A549 (cell line): ENCODE measurements around the gene SPAG7. TPM values are rescaled to one million over a fixed set of nuclear protein-coding genes. Genes with fewer than 3 reads are reported as not detected.

Experiments
- ATAC-seq, 2 experiments: fragments of 200-7000 bp in 1 of 2; fragments of >200 bp in 1 of 2; cut with Nextera tagmentation in 1 of 2; cut with Tn5 transposase in 1 of 2; 3 replicates each; pipeline versions ENCODE4 v1.8.0 to v1.9.1; 2018 to 2020; ENCODE audit warnings: mild to moderate bottlenecking in 1 of 2, moderate library complexity in 1 of 2
- CTCF ChIA-PET: fragments of 300-600 bp; sonication (Branson Sonifier 250); formaldehyde crosslinking; extraction: SDS; loops from one replicate; lab custom pipeline; 2021; ENCODE audit warnings: antibody characterized with exemption, inconsistent platforms; lab: Yijun Ruan, JAX
- POLR2A ChIA-PET: fragments of 350-600 bp; formaldehyde crosslinking; extraction: SDS; loops from one replicate; lab custom pipeline; 2021; ENCODE audit warnings: antibody characterized with exemption, inconsistent platforms; lab: Yijun Ruan, JAX
- DNase-seq, 2 experiments: peaks; one replicate each; pipeline versions ENCODE4 v3.0.0 to v3.0.0-alpha.2; 2011 to 2016; ENCODE audit warnings: low read depth in 1 of 2, low spot score in 1 of 2
- FAIRE-seq: peaks from 2 replicates; lab custom pipeline; 2011; peaks lifted over from hg19 to GRCh38; lab: Jason Lieb, UNC
- H3K27ac ChIP-seq, 2 experiments: fragments of >200 bp; sonication (Bioruptor Twin); formaldehyde crosslinking; 3 replicates each; pipeline ENCODE4 v1.5.1; 2016 to 2017
- H3K4me1 ChIP-seq: fragments of >200 bp; sonication (Bioruptor Twin); formaldehyde crosslinking; 3 replicates; pipeline ENCODE4 v1.6.1; 2016
- H3K4me2 ChIP-seq: fragments of >200 bp; sonication (Bioruptor Twin); formaldehyde crosslinking; 3 replicates; pipeline ENCODE4 v1.6.1; 2016
- H3K4me3 ChIP-seq: fragments of >200 bp; sonication (Bioruptor Twin); formaldehyde crosslinking; 3 replicates; pipeline ENCODE4 v1.5.1; 2016
- H3K9me3 ChIP-seq: fragments of >200 bp; sonication (Bioruptor Twin); formaldehyde crosslinking; 3 replicates; pipeline ENCODE4 v1.6.1; 2016
- CBX2 ChIP-seq: fragments of 200-600 bp; sonication (generic); IDR thresholded peaks from 2 replicates; pipeline ENCODE4 v1.6.1; 2016; ENCODE audit warnings: low read depth, mild to moderate bottlenecking, borderline replicate concordance
- CEBPB ChIP-seq, 2 experiments: fragments of >200 bp in 1 of 2; sonication (Bioruptor Twin) in 1 of 2; formaldehyde crosslinking in 1 of 2; IDR thresholded peaks; 2 replicates each; pipeline ENCODE4 v1.6.1; 2012 to 2016
- EP300 ChIP-seq, 2 experiments: fragments of >200 bp; sonication (Bioruptor Twin); formaldehyde crosslinking; IDR thresholded peaks; 2 replicates in 1 of 2; 3 replicates in 1 of 2; pipeline ENCODE4 v1.6.1; 2016 to 2017
- ESRRA ChIP-seq: fragments of 150-350 bp; IDR thresholded peaks from 2 replicates; pipeline ENCODE4 v1.6.1; 2014; ENCODE audit warnings: mild to moderate bottlenecking, low read length, borderline replicate concordance
- FOSL2 ChIP-seq, 2 experiments: fragments of 450-650 bp in 1 of 2; fragments of >200 bp in 1 of 2; sonication (Bioruptor Twin) in 1 of 2; formaldehyde crosslinking; IDR thresholded peaks; 2 replicates each; pipeline versions ENCODE4 v1.5.0 to v1.6.1; 2016 to 2020; ENCODE audit warnings: mild to moderate bottlenecking in 1 of 2, moderate library complexity in 1 of 2
- HOXB5 ChIP-seq: fragments of 250-450 bp; sonication (Bioruptor Pico); IDR thresholded peaks from 2 replicates; pipeline ENCODE4 v1.5.0; 2020; ENCODE audit warnings: mild to moderate bottlenecking, moderate library complexity
- JUN ChIP-seq, 2 experiments: fragments of >200 bp; sonication (Bioruptor Twin); formaldehyde crosslinking; IDR thresholded peaks; 2 replicates in 1 of 2; 3 replicates in 1 of 2; pipeline ENCODE4 v1.6.1; 2016 to 2017
- JUNB ChIP-seq: fragments of >200 bp; sonication (Bioruptor Twin); formaldehyde crosslinking; IDR thresholded peaks from 2 replicates; pipeline ENCODE4 v1.6.1; 2016
- MAFK ChIP-seq: fragments of 450-650 bp; IDR thresholded peaks from 2 replicates; pipeline ENCODE4 v1.6.1; 2014; ENCODE audit not compliant: partially characterized antibody
- NFE2L2 ChIP-seq: fragments of 150-350 bp; conservative IDR thresholded peaks from 2 replicates; pipeline ENCODE4 v1.6.1; 2014; ENCODE audit warnings: low read length
- POLR2A ChIP-seq: IDR thresholded peaks from 2 replicates; pipeline ENCODE4 v1.6.1; 2012; ENCODE audit warnings: mild to moderate bottlenecking, low read length
- SMC3 ChIP-seq: fragments of >200 bp; sonication (Bioruptor Twin); formaldehyde crosslinking; IDR thresholded peaks from 3 replicates; pipeline ENCODE4 v1.6.1; 2018; ENCODE audit warnings: inconsistent platforms
- TFCP2L1 ChIP-seq: fragments of 250-450 bp; sonication (Bioruptor Pico); IDR thresholded peaks from 2 replicates; pipeline ENCODE4 v1.5.0; 2021; ENCODE audit warnings: mild to moderate bottlenecking
- ZC3H11A ChIP-seq: fragments of 450-650 bp; IDR thresholded peaks from 2 replicates; pipeline ENCODE4 v1.6.1; 2014; ENCODE audit warnings: antibody characterized with exemption, mild to moderate bottlenecking
- ZFP36 ChIP-seq: fragments of 450-650 bp; IDR thresholded peaks from 2 replicates; pipeline ENCODE4 v1.6.1; 2014; ENCODE audit warnings: borderline replicate concordance; ENCODE audit not compliant: partially characterized antibody
- WGBS: methylation state at CpG from one replicate; pipeline ENCODE4 v1.1.6; 2017; ENCODE audit errors: missing lambda C conversion rate; 5-methylcytosine and 5-hydroxymethylcytosine counted together
- polyA plus RNA-seq, 4 experiments: library from polyadenylated mRNA; depleted of rRNA in 3 of 4; stranded (reverse); fragments of >200 nt; fragmentation: RNase III in 1 of 4; extraction: RNeasy Plus Mini Kit Qiagen cat#74134 plus additional on column Dnase treatment in 1 of 4; gene quantifications; 2 replicates in 3 of 4; 3 replicates in 1 of 4; pipeline ENCODE4 v1.2.3, GENCODE V29; 2011 to 2017
- TF ChIP-seq, protein P1 (sequence below): IDR thresholded peaks from 2 replicates; pipeline ENCODE4 v1.6.1; 2012; ENCODE audit warnings: low read depth, borderline replicate concordance
- TF ChIP-seq, protein P2 (sequence below): IDR thresholded peaks from 2 replicates; pipeline ENCODE4 v1.6.1; 2012
- TF ChIP-seq, protein P3 (sequence below): IDR thresholded peaks from 2 replicates; pipeline ENCODE4 v1.6.1; 2012
- TF ChIP-seq, protein P4 (sequence below): fragments of >200 bp; sonication (Bioruptor Twin); formaldehyde crosslinking; IDR thresholded peaks from 3 replicates; pipeline ENCODE4 v1.5.1; 2016
- TF ChIP-seq, protein P5 (sequence below): fragments of 200-600 bp; sonication (generic); IDR thresholded peaks from 2 replicates; pipeline ENCODE4 v1.6.1; 2016; ENCODE audit warnings: antibody characterized with exemption, mild to moderate bottlenecking, moderate library complexity
- TF ChIP-seq, protein P6 (sequence below): fragments of 150-350 bp; IDR thresholded peaks from 2 replicates; pipeline ENCODE4 v1.6.1; 2014; ENCODE audit warnings: low read depth, mild to moderate bottlenecking, low read length

Gene SPAG7
- polyA plus RNA-seq, 2 of the 4 experiments (the other 2 are of a cell fraction), result 94.9 to 102 TPM

DNA sequence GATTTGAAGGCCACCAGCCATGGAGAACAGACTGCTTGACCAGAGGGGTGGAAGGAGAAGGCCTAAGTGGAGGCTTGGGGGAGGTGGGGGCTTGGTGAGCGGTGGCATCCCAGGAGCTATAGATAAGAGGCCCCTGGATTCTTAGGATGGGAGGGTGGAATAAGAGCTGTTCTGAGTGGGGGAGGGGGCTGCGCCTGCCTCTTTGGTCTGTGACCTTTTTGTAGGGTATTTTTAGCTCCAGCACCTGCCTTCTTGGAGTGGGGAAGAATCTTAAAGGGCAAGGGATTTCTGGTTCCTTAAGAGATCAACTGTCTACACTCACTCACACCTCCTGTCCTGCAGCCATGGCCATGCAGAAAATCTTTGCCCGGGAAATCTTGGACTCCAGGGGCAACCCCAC is 16.1 kb downstream of the SPAG7 start:
- POLR2A ChIA-PET, result interaction anchor here (1.0 to 4.9 kb wide), 3 partner anchors 12 to 19 kb away, joined by 3 to 78 read pairs (median 68); partner anchors contain the start of genes RNF167, SLC25A11 and SPAG7
- WGBS, result 71% methylated on average over 3 of the region's 3 CpGs
- no peaks in the 10 kb centered on the region for H3K9me3 ChIP-seq
- H3K4me2 ChIP-seq, result peak overlapping the region; percentile 99
- ATAC-seq (no peak), DNase-seq (no peak), FAIRE-seq (no peak)
- CTCF ChIA-PET, result interaction anchor here (1.1 to 7.1 kb wide), 7 partner anchors 14 to 110 kb away, joined by 4 to 63 read pairs (median 7); partner anchors contain the start of genes CAMTA2 and SPAG7
- H3K27ac ChIP-seq, result peak overlapping the region; percentile 99
- TF ChIP-seq MAFK (no peak), ZC3H11A (no peak), NFE2L2 (no peak)
- TF ChIP-seq, protein P1, sequence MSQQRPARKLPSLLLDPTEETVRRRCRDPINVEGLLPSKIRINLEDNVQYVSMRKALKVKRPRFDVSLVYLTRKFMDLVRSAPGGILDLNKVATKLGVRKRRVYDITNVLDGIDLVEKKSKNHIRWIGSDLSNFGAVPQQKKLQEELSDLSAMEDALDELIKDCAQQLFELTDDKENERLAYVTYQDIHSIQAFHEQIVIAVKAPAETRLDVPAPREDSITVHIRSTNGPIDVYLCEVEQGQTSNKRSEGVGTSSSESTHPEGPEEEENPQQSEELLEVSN, result no peak
- TF ChIP-seq, protein P2, sequence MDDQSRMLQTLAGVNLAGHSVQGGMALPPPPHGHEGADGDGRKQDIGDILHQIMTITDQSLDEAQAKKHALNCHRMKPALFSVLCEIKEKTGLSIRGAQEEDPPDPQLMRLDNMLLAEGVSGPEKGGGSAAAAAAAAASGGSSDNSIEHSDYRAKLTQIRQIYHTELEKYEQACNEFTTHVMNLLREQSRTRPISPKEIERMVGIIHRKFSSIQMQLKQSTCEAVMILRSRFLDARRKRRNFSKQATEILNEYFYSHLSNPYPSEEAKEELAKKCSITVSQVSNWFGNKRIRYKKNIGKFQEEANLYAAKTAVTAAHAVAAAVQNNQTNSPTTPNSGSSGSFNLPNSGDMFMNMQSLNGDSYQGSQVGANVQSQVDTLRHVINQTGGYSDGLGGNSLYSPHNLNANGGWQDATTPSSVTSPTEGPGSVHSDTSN, result no peak
- H3K4me3 ChIP-seq, result peak overlapping the region; percentile 98
- H3K4me1 ChIP-seq, result peaks cover 28% of the 10 kb centered on the region

DNA sequence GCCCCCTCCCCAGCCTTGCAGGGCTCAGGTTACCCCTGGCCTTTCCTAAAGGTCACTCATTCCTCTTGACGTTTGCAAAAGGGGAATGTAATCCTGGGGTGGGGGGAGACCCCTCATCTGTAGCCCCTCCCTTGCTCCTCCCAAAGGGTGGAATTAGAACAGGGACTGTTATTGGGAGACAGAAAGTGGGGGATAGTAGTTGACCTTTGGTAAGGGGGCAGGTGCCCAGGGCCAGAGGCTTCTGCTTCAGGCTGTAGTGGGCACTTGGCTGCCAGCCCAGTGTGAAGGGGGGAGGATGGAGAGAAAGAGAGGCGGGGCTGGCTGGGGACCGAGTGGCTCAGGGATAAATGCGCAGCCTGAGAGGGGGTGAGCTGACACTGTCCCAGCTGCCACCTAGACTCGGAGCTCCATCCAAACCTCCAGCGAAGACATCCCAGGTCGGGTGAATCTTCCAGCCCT is 16.8 kb downstream of the SPAG7 start, which contains the start of gene ENO3:
Gene ENO3, plus strand, starts transcription at position 374 of the 459 bp plus-strand sequence. CDS start 711 bp downstream, outside the sequence.
- H3K4me3 ChIP-seq, result peak within 1 kb of the TSS; percentile 98
- DNase-seq (peak in 1 of 2 experiments; percentile 40), ATAC-seq (no peak), FAIRE-seq (no peak)
- 11% methylated on average over 7 of the region's 7 CpGs for WGBS
- peak within 1 kb of the TSS; percentile 99 for H3K27ac ChIP-seq
- H3K4me1 ChIP-seq, result peaks cover 35% of the 10 kb centered on the region
- no peaks in the 10 kb centered on the region for H3K9me3 ChIP-seq
- TF ChIP-seq CBX2, result no peak
- TF ChIP-seq CEBPB (IDR thresholded peaks at IDR 0.05), result peak in 1 of 2 experiments; percentile 7; a peak in 1 of 4 replicates
- peak; percentile 69 for TF ChIP-seq POLR2A
- no peak for TF ChIP-seq ZFP36
- TF ChIP-seq, protein P3, sequence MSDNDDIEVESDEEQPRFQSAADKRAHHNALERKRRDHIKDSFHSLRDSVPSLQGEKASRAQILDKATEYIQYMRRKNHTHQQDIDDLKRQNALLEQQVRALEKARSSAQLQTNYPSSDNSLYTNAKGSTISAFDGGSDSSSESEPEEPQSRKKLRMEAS, result peak; percentile 57
- TF ChIP-seq EP300 (IDR thresholded peaks at IDR 0.05), result 0 out of 5 replicates have a peak, but pooled peaks of 1 of the 2 experiments have one; percentile 11
- POLR2A ChIA-PET, result interaction anchor here (4.4 to 4.9 kb wide), 2 partner anchors 11 to 15 kb away, joined by 68 to 78 read pairs; partner anchors contain the start of genes RNF167, SLC25A11 and SPAG7
- H3K4me2 ChIP-seq, result peak within 1 kb of the TSS; percentile 99
- CTCF ChIA-PET, result interaction anchor here (1.1 to 7.1 kb wide), 6 partner anchors 14 to 42 kb away, joined by 4 to 63 read pairs (median 7); partner anchors contain the start of genes CAMTA2 and SPAG7

DNA sequence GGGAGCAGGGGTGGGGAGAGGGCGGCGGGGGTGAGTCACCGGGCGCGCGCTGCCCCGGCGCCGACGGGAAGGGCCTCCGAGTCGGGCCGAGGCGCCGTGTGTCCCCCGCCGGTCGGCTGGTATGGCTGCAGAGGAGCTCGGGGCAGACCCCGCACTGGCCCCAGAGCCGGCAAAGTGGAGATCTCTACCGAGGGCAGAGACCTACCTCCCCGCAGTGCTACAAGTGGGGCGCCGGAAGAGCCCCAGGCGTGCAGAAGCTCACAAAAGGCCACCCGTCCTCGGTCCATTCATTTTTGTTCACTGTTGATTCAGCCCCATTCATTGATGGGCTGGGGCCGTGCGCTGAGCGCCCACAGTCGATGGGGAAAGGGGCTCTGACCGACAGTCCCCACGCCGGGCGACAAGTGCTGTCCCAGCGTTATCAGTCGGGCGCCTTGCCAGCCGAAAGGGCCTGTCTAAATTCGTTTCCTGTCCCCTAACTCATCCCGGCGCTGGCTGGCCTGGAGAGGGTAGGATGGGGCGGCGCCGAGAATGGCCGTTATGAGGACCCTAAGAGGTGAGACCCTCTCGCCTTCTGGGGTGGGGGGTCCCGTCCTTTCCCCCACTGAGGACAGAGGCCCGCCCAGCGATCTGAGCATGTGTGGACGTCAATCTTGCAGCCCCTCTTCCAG is 17.4 kb downstream of the SPAG7 start:
- Histone ChIP-seq H3K4me1 (peaks cover 41% of the 10 kb centered on the region), H3K4me2 (peak overlapping the region; percentile 99), H3K9me3 (no peaks in the 10 kb centered on the region), H3K27ac (peak overlapping the region; percentile 99), H3K4me3 (peak overlapping the region; percentile 98)
- FAIRE-seq (no peak), ATAC-seq (peak; percentile 36 to 39), DNase-seq (peak; percentile 36 to 57)
- POLR2A ChIA-PET, result interaction anchor here (4.4 to 4.9 kb wide), 2 partner anchors 10 to 16 kb away, joined by 68 to 78 read pairs; partner anchors contain the start of genes RNF167, SLC25A11 and SPAG7
- CTCF ChIA-PET, result interaction anchor here (1.1 to 7.1 kb wide), 5 partner anchors 15 to 41 kb away, joined by 3 to 63 read pairs (median 7); partner anchors contain the start of gene SPAG7
- WGBS, result 1% methylated on average over 32 of the region's 52 CpGs
- TF ChIP-seq HOXB5, result no peak
- TF ChIP-seq, protein P4, sequence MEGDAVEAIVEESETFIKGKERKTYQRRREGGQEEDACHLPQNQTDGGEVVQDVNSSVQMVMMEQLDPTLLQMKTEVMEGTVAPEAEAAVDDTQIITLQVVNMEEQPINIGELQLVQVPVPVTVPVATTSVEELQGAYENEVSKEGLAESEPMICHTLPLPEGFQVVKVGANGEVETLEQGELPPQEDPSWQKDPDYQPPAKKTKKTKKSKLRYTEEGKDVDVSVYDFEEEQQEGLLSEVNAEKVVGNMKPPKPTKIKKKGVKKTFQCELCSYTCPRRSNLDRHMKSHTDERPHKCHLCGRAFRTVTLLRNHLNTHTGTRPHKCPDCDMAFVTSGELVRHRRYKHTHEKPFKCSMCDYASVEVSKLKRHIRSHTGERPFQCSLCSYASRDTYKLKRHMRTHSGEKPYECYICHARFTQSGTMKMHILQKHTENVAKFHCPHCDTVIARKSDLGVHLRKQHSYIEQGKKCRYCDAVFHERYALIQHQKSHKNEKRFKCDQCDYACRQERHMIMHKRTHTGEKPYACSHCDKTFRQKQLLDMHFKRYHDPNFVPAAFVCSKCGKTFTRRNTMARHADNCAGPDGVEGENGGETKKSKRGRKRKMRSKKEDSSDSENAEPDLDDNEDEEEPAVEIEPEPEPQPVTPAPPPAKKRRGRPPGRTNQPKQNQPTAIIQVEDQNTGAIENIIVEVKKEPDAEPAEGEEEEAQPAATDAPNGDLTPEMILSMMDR, result no peak
- TF ChIP-seq FOSL2 (IDR thresholded peaks at IDR 0.05), result peak; percentile 69
- TF ChIP-seq FOSL2 (CRISPR knock-in tag; IDR thresholded peaks at IDR 0.05), result peak; percentile 64
- TF ChIP-seq SMC3, result peak; percentile 3; the same call in 1 of the 3 replicates
- TF ChIP-seq, protein P3, result 0 out of 2 replicates have a peak, but pooled peaks have one; percentile 12
- no peak for TF ChIP-seq ESRRA
- TF ChIP-seq POLR2A, result peak; percentile 31
- TF ChIP-seq JUN (IDR thresholded peaks at IDR 0.05), result peak; percentile 64 to 95; a peak in 3 of 5 replicates
- peak; percentile 49 for TF ChIP-seq JUNB
- TF ChIP-seq TFCP2L1 (CRISPR knock-in tag), result 0 out of 2 replicates have a peak, but pooled peaks have one; percentile 62
- TF ChIP-seq, protein P5, sequence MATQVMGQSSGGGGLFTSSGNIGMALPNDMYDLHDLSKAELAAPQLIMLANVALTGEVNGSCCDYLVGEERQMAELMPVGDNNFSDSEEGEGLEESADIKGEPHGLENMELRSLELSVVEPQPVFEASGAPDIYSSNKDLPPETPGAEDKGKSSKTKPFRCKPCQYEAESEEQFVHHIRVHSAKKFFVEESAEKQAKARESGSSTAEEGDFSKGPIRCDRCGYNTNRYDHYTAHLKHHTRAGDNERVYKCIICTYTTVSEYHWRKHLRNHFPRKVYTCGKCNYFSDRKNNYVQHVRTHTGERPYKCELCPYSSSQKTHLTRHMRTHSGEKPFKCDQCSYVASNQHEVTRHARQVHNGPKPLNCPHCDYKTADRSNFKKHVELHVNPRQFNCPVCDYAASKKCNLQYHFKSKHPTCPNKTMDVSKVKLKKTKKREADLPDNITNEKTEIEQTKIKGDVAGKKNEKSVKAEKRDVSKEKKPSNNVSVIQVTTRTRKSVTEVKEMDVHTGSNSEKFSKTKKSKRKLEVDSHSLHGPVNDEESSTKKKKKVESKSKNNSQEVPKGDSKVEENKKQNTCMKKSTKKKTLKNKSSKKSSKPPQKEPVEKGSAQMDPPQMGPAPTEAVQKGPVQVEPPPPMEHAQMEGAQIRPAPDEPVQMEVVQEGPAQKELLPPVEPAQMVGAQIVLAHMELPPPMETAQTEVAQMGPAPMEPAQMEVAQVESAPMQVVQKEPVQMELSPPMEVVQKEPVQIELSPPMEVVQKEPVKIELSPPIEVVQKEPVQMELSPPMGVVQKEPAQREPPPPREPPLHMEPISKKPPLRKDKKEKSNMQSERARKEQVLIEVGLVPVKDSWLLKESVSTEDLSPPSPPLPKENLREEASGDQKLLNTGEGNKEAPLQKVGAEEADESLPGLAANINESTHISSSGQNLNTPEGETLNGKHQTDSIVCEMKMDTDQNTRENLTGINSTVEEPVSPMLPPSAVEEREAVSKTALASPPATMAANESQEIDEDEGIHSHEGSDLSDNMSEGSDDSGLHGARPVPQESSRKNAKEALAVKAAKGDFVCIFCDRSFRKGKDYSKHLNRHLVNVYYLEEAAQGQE, result no peak
- TF ChIP-seq, protein P6, sequence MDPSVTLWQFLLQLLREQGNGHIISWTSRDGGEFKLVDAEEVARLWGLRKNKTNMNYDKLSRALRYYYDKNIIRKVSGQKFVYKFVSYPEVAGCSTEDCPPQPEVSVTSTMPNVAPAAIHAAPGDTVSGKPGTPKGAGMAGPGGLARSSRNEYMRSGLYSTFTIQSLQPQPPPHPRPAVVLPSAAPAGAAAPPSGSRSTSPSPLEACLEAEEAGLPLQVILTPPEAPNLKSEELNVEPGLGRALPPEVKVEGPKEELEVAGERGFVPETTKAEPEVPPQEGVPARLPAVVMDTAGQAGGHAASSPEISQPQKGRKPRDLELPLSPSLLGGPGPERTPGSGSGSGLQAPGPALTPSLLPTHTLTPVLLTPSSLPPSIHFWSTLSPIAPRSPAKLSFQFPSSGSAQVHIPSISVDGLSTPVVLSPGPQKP, result no peak
